Measurements from ENCODE around the gene TRIM74. TPM values are rescaled to one million over a fixed set of nuclear protein-coding genes. Genes with fewer than 3 reads are reported as not detected.
"Not testable (repeated sequence)": the region's sequence is repeated elsewhere in the genome, so short reads cannot be mapped to it uniquely, and the experiment has no call there.

Gene TRIM74
- total RNA-seq, 2 donors from 2014 or later, result 3.3 TPM; not detected in 1

- DNase-seq; H3K9me3 ChIP-seq; H3K36me3 ChIP-seq (replicated peaks in 1 of 2; ENCODE audit: insufficient read depth in 1 of 2, low read depth in 2 of 2); H3K27ac ChIP-seq; ATAC-seq; H3K27me3 ChIP-seq; intact Hi-C loops (cut with DNase I); H3K4me3 ChIP-seq; H3K4me1 ChIP-seq: not testable (repeated sequence)
- 87 to 91% methylated on average over 6 of the region's 20 CpGs for WGBS, 2 donors
Measured at GRCh38 chr7:72942022-72942705, 27.1 kb downstream of the TRIM74 start.

- H3K27ac ChIP-seq; DNase-seq; H3K9me3 ChIP-seq; H3K27me3 ChIP-seq; ATAC-seq; intact Hi-C loops (cut with DNase I); H3K4me3 ChIP-seq: not testable (repeated sequence)
- WGBS, 2 donors, result 78 to 87% methylated on average over 6 of the region's 6 CpGs
- peaks cover 7 to 14% of the 10 kb centered on the region in 2 donors for H3K36me3 ChIP-seq (replicated peaks in 1 of 2; ENCODE audit: insufficient read depth in 1 of 2, low read depth in 2 of 2)
- peaks cover 26% of the 10 kb centered on the region for H3K4me1 ChIP-seq
Measured at GRCh38 chr7:72928216-72928615, 41.0 kb downstream of the TRIM74 start.

- H3K4me1 ChIP-seq, result peaks cover 26% of the 10 kb centered on the region
- peaks cover 7 to 14% of the 10 kb centered on the region in 2 donors for H3K36me3 ChIP-seq (replicated peaks in 1 of 2; ENCODE audit: insufficient read depth in 1 of 2, low read depth in 2 of 2)
- 93 to 95% methylated on average over 6 of the region's 6 CpGs for WGBS, 2 donors
- ATAC-seq; H3K4me3 ChIP-seq; H3K9me3 ChIP-seq; H3K27me3 ChIP-seq; DNase-seq; intact Hi-C loops (cut with DNase I); H3K27ac ChIP-seq: not testable (repeated sequence)
Measured at GRCh38 chr7:72927791-72928190, 41.5 kb downstream of the TRIM74 start.

- no peak for ATAC-seq
Measured at GRCh38 chr7:72925546-72926120, 43.6 kb downstream of the TRIM74 start.

GRCh38 chr7:72924733-72925545, 44.3 kb downstream of the TRIM74 start, which contains the start of gene POM121:
Gene POM121 (plus strand): TSS chr7:72925095. CDS start chr7:72925122, 27 bp downstream.
- intact Hi-C loops (cut with DNase I), result no loop called here
- DNase-seq (peak; percentile 82 to 86 (median 85)), ATAC-seq (peak; percentile 95)
- H3K4me1 ChIP-seq, result peaks cover 34% of the 10 kb centered on the region
- no peaks in the 10 kb centered on the region for H3K27me3 ChIP-seq
- peaks cover 7 to 8% of the 10 kb centered on the region in 2 donors for H3K36me3 ChIP-seq (replicated peaks in 1 of 2; ENCODE audit: insufficient read depth in 1 of 2, low read depth in 2 of 2)
- H3K9me3 ChIP-seq, result no peaks in the 10 kb centered on the region
- peak within 1 kb of the TSS; percentile 83 to 96 (median 92) for H3K27ac ChIP-seq
- 0% methylated on average over 5 to 78 of the region's 91 CpGs for WGBS, 2 donors
- H3K4me3 ChIP-seq, result peak within 1 kb of the TSS; percentile 29 to 74
- peak in 1 of 7 experiments; percentile 13 for TF ChIP-seq CTCF (IDR thresholded peaks at IDR 0.05)
- peak; percentile 73 to 83 (median 82) for TF ChIP-seq POLR2A (IDR thresholded peaks at IDR 0.05)

More at GRCh38 chr7:72925546-72926120, 43.6 kb downstream of the TRIM74 start:
- Histone ChIP-seq H3K4me3 (peak overlapping the region; percentile 29 to 74), H3K4me1 (peaks cover 27% of the 10 kb centered on the region), H3K36me3 (replicated peaks in 1 of 2; ENCODE audit: insufficient read depth in 1 of 2, low read depth in 2 of 2) (peaks cover 7 to 9% of the 10 kb centered on the region in 2 donors), H3K27me3 (no peaks in the 10 kb centered on the region), H3K9me3 (no peaks in the 10 kb centered on the region), H3K27ac (peak overlapping the region; percentile 83 to 96 (median 92))
- TF ChIP-seq POLR2A (IDR thresholded peaks at IDR 0.05) (no peak), CTCF (IDR thresholded peaks at IDR 0.05) (no peak)
- no peak for DNase-seq
- intact Hi-C loops (cut with DNase I), result no loop called here
- 0 to 1% methylated on average over 4 to 35 of the region's 35 CpGs for WGBS, 2 donors

GRCh38 chr7:72924386-72924732, 44.9 kb downstream of the TRIM74 start:
- WGBS, 2 donors, result 2% methylated on average over 5 of the region's 5 CpGs
- TF ChIP-seq CTCF (IDR thresholded peaks at IDR 0.05) (no peak), POLR2A (IDR thresholded peaks at IDR 0.05) (no peak)
- H3K27me3 ChIP-seq, result no peaks in the 10 kb centered on the region
- no peak for DNase-seq
- peaks cover 5 to 7% of the 10 kb centered on the region in 2 donors for H3K36me3 ChIP-seq (replicated peaks in 1 of 2; ENCODE audit: insufficient read depth in 1 of 2, low read depth in 2 of 2)
- peak overlapping the region; percentile 83 to 96 (median 92) for H3K27ac ChIP-seq
- peaks cover 40% of the 10 kb centered on the region for H3K4me1 ChIP-seq
- peak overlapping the region; percentile 29 to 74 for H3K4me3 ChIP-seq
- no peaks in the 10 kb centered on the region for H3K9me3 ChIP-seq
- no peak for ATAC-seq
- intact Hi-C loops (cut with DNase I), result no loop called here
